ENCODE measurements around the gene MDH2.
"Not testable (repeated sequence)": the region's sequence is repeated elsewhere in the genome, so short reads cannot be mapped to it uniquely, and the experiment has no call there.

Gene MDH2

GRCh38 chr7:76072243-76073148, 24.6 kb downstream of the MDH2 start:
- DNase-seq, result no peak

GRCh38 chr7:76073335-76073990, 25.6 kb downstream of the MDH2 start:
- DNase-seq, result no peak

- no peak for DNase-seq
These were observed 26.5 kb downstream of the MDH2 start for GRCh38 chr7:76074306-76074971.

GRCh38 chr7:76074972-76075370, 27.1 kb downstream of the MDH2 start:
- DNase-seq, result no peak

GRCh38 chr7:76076995-76077394, 29.1 kb downstream of the MDH2 start:
- DNase-seq, result no peak

- peak; percentile 5 for DNase-seq
These were observed 29.5 kb downstream of the MDH2 start for GRCh38 chr7:76077435-76077834.

- DNase-seq, result no peak
These were observed 32.3 kb downstream of the MDH2 start for GRCh38 chr7:76080204-76080603.

GRCh38 chr7:76084115-76084514, 36.2 kb downstream of the MDH2 start:
- not testable (repeated sequence) for DNase-seq

GRCh38 chr7:76086070-76086469, 38.2 kb downstream of the MDH2 start:
- DNase-seq, result no peak

- not testable (repeated sequence) for DNase-seq
These were observed 39.5 kb downstream of the MDH2 start for GRCh38 chr7:76087362-76087791.

GRCh38 chr7:76089865-76090475, 42.1 kb downstream of the MDH2 start:
- no peak for DNase-seq

GRCh38 chr7:76091506-76091905, 43.6 kb downstream of the MDH2 start:
- DNase-seq, result no peak

- DNase-seq, result not testable (repeated sequence)
These were observed 45.6 kb downstream of the MDH2 start for GRCh38 chr7:76093531-76093930.

- not testable (repeated sequence) for DNase-seq
These were observed 46.4 kb downstream of the MDH2 start for GRCh38 chr7:76094326-76094725.

- no peak for DNase-seq
These were observed 48.0 kb downstream of the MDH2 start for GRCh38 chr7:76095908-76096307.

- not testable (repeated sequence) for DNase-seq
These were observed 54.0 kb downstream of the MDH2 start for GRCh38 chr7:76101693-76102437.

- not testable (repeated sequence) for DNase-seq
These were observed 55.9 kb downstream of the MDH2 start for GRCh38 chr7:76103788-76104187.

GRCh38 chr7:76106130-76106529, 58.2 kb downstream of the MDH2 start:
- DNase-seq, result not testable (repeated sequence)

- no peak for DNase-seq
These were observed 59.0 kb downstream of the MDH2 start for GRCh38 chr7:76106893-76107292.

GRCh38 chr7:76108540-76109233, 60.8 kb downstream of the MDH2 start:
- no peak for DNase-seq

GRCh38 chr7:76113042-76113630, 65.2 kb downstream of the MDH2 start:
- not testable (repeated sequence) for DNase-seq
